SK-N-SH (cell line): ENCODE measurements around the gene JAG2.

ENCODE experiments used
- ELF1 ChIP-seq: IDR thresholded peaks from 2 replicates; pipeline ENCODE4 v1.4.0; 2012
- EZH2phosphoT487 ChIP-seq: fragments of 200-600 bp; sonication (generic); IDR thresholded peaks from 2 replicates; pipeline ENCODE4 v1.6.1; 2017; ENCODE audit warnings: low read depth, mixed run types, mild to moderate bottlenecking, antibody characterized with exemption, moderate library complexity, borderline replicate concordance
- FOXJ3 ChIP-seq: sonication (generic); formaldehyde crosslinking; IDR thresholded peaks from 2 replicates; pipeline ENCODE4 v1.5.1; 2020; ENCODE audit warnings: mild to moderate bottlenecking, missing genetic modification reagents
- MAX ChIP-seq: IDR thresholded peaks from 2 replicates; pipeline ENCODE4 v1.4.0; 2012; ENCODE audit warnings: low read depth
- NRF1 ChIP-seq: IDR thresholded peaks from 2 replicates; pipeline ENCODE4 v1.6.1; 2012; ENCODE audit warnings: low read depth, mild to moderate bottlenecking, low read length
- POLR2AphosphoS5 ChIP-seq: IDR thresholded peaks from 2 replicates; pipeline ENCODE4 v1.6.1; 2012; ENCODE audit warnings: low read depth, low read length
- RAD21 ChIP-seq: IDR thresholded peaks from 2 replicates; pipeline ENCODE4 v1.6.1; 2012; ENCODE audit warnings: mild to moderate bottlenecking, low read length
- RCOR1 ChIP-seq: fragments of 150-350 bp; IDR thresholded peaks from 2 replicates; pipeline ENCODE4 v1.6.1; 2017; ENCODE audit warnings: antibody characterized with exemption, low read length
- RFX5 ChIP-seq: IDR thresholded peaks from 2 replicates; pipeline ENCODE4 v1.6.1; 2012; ENCODE audit warnings: mild to moderate bottlenecking, improper control_type of control experiment, low read length
- TF ChIP-seq, protein P1 (sequence below): fragments of 200-600 bp; sonication (generic); IDR thresholded peaks from 2 replicates; pipeline ENCODE4 v1.6.1; 2017; ENCODE audit warnings: antibody characterized with exemption, mild to moderate bottlenecking, moderate library complexity
- TF ChIP-seq, protein P2 (sequence below): fragments of 150-350 bp; IDR thresholded peaks from 2 replicates; pipeline ENCODE4 v1.6.1; 2017; ENCODE audit warnings: antibody characterized with exemption, low read length, low read depth, borderline replicate concordance

DNA sequence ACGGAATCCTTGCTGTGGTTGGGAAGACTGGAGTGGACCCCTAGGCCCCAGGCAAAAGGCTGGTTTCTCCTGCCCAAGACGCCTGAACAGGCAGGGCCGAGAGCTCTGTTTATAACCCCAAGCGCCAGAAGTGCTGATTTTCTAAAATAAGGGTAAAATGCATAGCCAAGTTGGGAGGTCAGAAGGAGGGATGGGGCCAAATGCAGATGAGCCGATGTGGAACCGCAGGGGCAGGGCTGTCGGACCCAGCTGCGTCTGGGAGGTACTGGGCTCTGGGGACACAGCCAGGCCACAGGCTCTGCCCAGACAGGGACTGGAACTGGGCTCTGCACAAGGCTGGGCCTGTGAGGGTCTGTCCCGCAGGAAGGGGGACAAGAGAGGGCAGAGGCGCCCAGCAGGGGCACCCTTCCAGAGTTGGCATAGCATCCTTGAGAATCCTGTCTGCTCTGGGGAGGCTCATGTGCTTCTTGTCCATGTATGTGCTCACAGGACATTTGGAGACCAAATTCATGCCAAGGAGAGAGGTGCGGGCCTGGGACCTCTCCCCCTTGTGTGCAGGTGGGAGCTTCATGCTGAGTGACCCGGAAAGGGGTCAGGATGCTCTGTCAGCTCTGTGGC is 49.1 kb downstream of the JAG2 start:
- TF ChIP-seq, protein P1, sequence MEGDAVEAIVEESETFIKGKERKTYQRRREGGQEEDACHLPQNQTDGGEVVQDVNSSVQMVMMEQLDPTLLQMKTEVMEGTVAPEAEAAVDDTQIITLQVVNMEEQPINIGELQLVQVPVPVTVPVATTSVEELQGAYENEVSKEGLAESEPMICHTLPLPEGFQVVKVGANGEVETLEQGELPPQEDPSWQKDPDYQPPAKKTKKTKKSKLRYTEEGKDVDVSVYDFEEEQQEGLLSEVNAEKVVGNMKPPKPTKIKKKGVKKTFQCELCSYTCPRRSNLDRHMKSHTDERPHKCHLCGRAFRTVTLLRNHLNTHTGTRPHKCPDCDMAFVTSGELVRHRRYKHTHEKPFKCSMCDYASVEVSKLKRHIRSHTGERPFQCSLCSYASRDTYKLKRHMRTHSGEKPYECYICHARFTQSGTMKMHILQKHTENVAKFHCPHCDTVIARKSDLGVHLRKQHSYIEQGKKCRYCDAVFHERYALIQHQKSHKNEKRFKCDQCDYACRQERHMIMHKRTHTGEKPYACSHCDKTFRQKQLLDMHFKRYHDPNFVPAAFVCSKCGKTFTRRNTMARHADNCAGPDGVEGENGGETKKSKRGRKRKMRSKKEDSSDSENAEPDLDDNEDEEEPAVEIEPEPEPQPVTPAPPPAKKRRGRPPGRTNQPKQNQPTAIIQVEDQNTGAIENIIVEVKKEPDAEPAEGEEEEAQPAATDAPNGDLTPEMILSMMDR: no peak
- no peak for TF ChIP-seq RCOR1
- no peak for TF ChIP-seq POLR2AphosphoS5
- TF ChIP-seq MAX: no peak
- TF ChIP-seq, protein P2, sequence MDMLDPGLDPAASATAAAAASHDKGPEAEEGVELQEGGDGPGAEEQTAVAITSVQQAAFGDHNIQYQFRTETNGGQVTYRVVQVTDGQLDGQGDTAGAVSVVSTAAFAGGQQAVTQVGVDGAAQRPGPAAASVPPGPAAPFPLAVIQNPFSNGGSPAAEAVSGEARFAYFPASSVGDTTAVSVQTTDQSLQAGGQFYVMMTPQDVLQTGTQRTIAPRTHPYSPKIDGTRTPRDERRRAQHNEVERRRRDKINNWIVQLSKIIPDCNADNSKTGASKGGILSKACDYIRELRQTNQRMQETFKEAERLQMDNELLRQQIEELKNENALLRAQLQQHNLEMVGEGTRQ: no peak
- no peak for TF ChIP-seq ELF1
- no peak for TF ChIP-seq NRF1
- TF ChIP-seq EZH2phosphoT487: no peak
- no peak for TF ChIP-seq RAD21
- TF ChIP-seq RFX5: no peak
- no peak for TF ChIP-seq FOXJ3 (CRISPR knock-in tag)
